ENCODE data around the gene PCDHB11. TPM values are rescaled to one million over a fixed set of nuclear protein-coding genes. Genes with fewer than 3 reads are reported as not detected.

Gene PCDHB11
- 0.03 to 0.08 TPM (median 0.06 TPM) in 5 replicates for total RNA-seq (2022; extraction: Qiagen RNA extraction)

DNA sequence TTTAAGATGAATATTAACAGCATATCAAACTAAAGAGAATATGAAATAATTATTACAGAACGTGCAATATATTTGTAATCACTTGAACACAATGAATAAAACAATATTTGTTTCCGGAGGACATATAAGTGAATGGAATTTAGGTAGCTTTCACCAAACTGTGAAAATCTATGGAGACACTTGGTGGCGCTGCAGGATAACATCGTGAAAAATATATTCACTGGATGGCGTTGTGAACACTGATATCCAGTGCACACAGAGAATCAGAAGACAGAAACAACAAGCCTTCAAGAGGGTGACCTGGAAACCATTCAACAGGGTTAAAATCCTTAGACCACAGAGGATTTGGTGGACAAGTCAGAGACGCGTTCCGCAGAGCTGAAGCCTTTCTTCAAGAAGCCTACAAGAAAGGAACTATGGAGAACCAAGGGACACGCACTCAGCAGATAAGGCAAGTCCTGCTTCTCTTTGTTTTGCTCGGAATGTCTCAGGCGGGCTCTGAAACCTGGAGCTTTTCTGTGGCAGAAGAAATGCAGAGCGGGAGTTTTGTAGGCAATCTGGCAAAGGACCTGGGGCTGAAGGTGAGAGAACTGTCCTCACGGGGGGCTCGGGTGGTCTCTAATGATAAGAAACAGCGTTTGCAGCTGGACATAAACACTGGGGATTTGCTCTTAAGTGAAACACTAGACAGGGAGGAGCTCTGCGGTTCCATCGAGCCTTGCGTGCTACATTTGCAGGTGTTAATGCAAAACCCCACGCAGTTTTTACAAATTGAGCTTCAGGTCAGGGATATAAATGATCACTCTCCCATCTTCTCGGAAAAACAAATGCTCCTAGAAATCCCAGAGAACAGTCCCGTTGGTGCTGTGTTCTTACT is at the start of gene PCDHB11:
Gene PCDHB11, plus strand, starts transcription at position 269 of the 877 bp plus-strand sequence. Its CDS starts 148 bp downstream, at position 417.

GRCh38 chr5:141149812-141150211 is 49.6 kb upstream of the PCDHB11 start, which contains the start of gene PCDHB6:
Gene PCDHB6 (plus strand): TSS chr5:141150057. CDS start chr5:141150258, 201 bp downstream.

GRCh38 chr5:141172381-141173204 is 26.8 kb upstream of the PCDHB11 start, which contains the start of gene PCDHB7:
Gene PCDHB7 (plus strand): TSS chr5:141172644. CDS start chr5:141172836, 192 bp downstream.

GRCh38 chr5:141177577-141178191 is 21.7 kb upstream of the PCDHB11 start, which contains the start of gene PCDHB8:
Gene PCDHB8 (plus strand): TSS chr5:141177790. CDS start chr5:141178035, 245 bp downstream.

DNA sequence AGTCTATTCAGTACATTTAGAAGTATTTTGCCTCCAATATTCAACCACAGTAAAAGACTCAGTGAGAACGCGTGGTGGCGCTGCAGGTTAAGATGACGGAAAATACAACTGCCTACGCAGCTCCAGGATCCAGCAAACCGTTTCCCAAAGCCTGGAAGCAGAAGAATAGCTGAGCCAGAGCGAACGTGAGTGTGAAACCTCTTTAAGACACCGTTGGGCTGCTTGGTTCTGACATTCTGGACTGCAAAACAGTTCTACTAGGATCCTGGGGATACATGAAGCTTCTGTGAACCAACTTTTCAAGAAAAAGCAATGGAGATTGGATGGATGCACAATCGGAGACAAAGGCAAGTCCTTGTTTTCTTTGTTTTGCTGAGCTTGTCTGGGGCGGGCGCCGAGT is 17.2 kb upstream of the PCDHB11 start, which contains the start of gene PCDHB16:
Gene PCDHB16, plus strand, starts transcription at position 140 of the 400 bp plus-strand sequence. Its CDS starts 173 bp downstream, at position 313.

GRCh38 chr5:141186897-141187512 is 12.4 kb upstream of the PCDHB11 start, which contains the start of gene PCDHB9:
Gene PCDHB9 (plus strand): TSS chr5:141187161. CDS start chr5:141187319, 158 bp downstream.

DNA sequence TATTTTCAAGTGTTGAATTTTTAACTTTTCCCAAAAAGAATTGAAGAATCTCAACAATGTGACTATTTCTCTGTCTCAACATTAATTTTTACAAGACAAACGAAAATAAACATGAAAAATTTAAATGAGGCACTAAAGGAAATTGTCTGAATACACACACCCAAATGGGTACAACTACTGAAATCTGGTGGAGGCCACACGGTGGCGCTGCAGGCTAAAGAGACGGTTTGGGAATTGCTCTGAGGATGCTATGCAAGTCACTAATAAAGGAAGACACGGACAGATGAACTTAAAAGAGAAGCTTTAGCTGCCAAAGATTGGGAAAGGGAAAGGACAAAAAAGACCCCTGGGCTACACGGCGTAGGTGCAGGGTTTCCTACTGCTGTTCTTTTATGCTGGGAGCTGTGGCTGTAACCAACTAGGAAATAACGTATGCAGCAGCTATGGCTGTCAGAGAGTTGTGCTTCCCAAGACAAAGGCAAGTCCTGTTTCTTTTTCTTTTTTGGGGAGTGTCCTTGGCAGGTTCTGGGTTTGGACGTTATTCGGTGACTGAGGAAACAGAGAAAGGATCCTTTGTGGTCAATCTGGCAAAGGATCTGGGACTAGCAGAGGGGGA is 7.2 kb upstream of the PCDHB11 start, which contains the start of gene PCDHB10:
Gene PCDHB10, plus strand, starts transcription at position 244 of the 616 bp plus-strand sequence. Its CDS starts 200 bp downstream, at position 444.

GRCh38 chr5:141208478-141208877 is 9.1 kb downstream of the PCDHB11 start, which contains the start of gene PCDHB12:
Gene PCDHB12 (plus strand): TSS chr5:141208719. CDS start chr5:141208908, 189 bp downstream.

DNA sequence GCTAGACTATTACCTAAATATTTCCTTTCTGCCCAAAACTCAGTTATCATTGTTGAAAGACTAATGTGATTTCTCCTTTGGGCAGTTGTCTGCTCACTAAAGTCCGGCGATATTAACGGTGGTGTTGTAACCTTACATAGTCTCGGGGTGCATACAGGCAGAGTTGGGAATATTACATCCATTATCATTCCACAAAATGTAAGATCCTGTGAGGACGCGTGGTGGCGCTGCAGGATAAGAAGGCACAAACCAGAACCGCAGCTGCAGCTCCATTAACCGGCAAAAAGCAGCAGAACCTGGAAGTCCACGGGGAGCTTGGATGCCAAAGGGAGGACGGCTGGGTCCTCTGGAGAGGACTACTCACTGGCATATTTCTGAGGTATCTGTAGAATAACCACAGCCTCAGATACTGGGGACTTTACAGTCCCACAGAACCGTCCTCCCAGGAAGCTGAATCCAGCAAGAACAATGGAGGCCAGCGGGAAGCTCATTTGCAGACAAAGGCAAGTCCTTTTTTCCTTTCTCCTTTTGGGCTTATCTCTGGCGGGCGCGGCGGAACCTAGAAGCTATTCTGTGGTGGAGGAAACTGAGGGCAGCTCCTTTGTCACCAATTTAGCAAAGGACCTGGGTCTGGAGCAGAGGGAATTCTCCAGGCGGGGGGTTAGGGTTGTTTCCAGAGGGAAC is 14.4 kb downstream of the PCDHB11 start, which contains the start of gene PCDHB13:
Gene PCDHB13, plus strand, starts transcription at position 264 of the 684 bp plus-strand sequence. Its CDS starts 205 bp downstream, at position 469.

GRCh38 chr5:141223112-141223783 is 23.8 kb downstream of the PCDHB11 start, which contains the start of gene PCDHB14:
Gene PCDHB14 (plus strand): TSS chr5:141223343. CDS start chr5:141223506, 163 bp downstream.

DNA sequence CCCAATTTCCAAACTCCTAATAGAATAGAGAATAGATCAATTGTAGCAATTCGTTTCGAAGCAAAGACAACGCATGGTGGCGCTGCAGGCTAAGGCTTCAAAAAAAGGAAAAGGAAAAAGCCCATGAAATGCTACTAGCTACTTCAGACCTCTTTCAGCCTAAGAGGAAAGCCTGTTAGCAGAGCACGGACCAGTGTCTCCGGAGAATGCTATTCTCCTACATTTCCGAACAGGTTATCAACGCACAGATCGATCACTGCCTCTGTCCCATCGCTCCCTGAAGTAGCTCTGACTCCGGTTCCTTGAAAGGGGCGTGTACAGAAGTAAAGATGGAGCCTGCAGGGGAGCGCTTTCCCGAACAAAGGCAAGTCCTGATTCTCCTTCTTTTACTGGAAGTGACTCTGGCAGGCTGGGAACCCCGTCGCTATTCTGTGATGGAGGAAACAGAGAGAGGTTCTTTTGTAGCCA is 45.9 kb downstream of the PCDHB11 start, which contains the start of gene PCDHB15:
Gene PCDHB15, plus strand, starts transcription at position 146 of the 468 bp plus-strand sequence. Its CDS starts 184 bp downstream, at position 330.

Other genes starting within 250 kb of the PCDHB11 start
- 3.3 to 4.9 TPM (median 3.7 TPM) in 5 replicates for gene PCDHAC2, start 233.2 kb upstream of the PCDHB11 start, total RNA-seq (2022; extraction: Qiagen RNA extraction)
- not detected in 5 replicates for gene PCDHB1, start 148.3 kb upstream of the PCDHB11 start, total RNA-seq (2022; extraction: Qiagen RNA extraction)
- gene PCDHB2, start 105.0 kb upstream of the PCDHB11 start, total RNA-seq (2022; extraction: Qiagen RNA extraction) = 3.1 to 3.9 TPM (median 3.4 TPM) in 5 replicates
- 0.03 to 0.07 TPM in 2 of 5 replicates, not detected in the others for gene PCDHB3, start 99.2 kb upstream of the PCDHB11 start, total RNA-seq (2022; extraction: Qiagen RNA extraction)
- gene PCDHB4, start 77.8 kb upstream of the PCDHB11 start, total RNA-seq (2022; extraction: Qiagen RNA extraction) = 0.06 to 0.10 TPM (median 0.07 TPM) in 3 of 5 replicates, not detected in the others
- 1.1 to 1.8 TPM (median 1.6 TPM) in 5 replicates for gene PCDHB5, start 64.4 kb upstream of the PCDHB11 start, total RNA-seq (2022; extraction: Qiagen RNA extraction)
- 0.84 to 1.1 TPM (median 1.0 TPM) in 5 replicates for gene PCDHB6, start 49.6 kb upstream of the PCDHB11 start, total RNA-seq (2022; extraction: Qiagen RNA extraction)
- gene PCDHB7, start 27.0 kb upstream of the PCDHB11 start, total RNA-seq (2022; extraction: Qiagen RNA extraction) = not detected in 5 replicates
- 0.13 to 0.36 TPM (median 0.30 TPM) in 5 replicates for gene PCDHB8, start 21.8 kb upstream of the PCDHB11 start, total RNA-seq (2022; extraction: Qiagen RNA extraction)
- gene PCDHB16, start 17.2 kb upstream of the PCDHB11 start, total RNA-seq (2022; extraction: Qiagen RNA extraction) = 0.05 to 0.08 TPM (median 0.05 TPM) in 4 of 5 replicates, not detected in the other
- 0.03 TPM in 1 of 5 replicates, not detected in the others for gene PCDHB9, start 12.5 kb upstream of the PCDHB11 start, total RNA-seq (2022; extraction: Qiagen RNA extraction)
- gene PCDHB10, start 7.3 kb upstream of the PCDHB11 start, total RNA-seq (2022; extraction: Qiagen RNA extraction) = 0.03 to 0.06 TPM (median 0.05 TPM) in 3 of 5 replicates, not detected in the others
- gene PCDHB12, start 9.1 kb downstream of the PCDHB11 start, total RNA-seq (2022; extraction: Qiagen RNA extraction) = 0.06 TPM in 1 of 5 replicates, not detected in the others
- 0.06 to 0.09 TPM (median 0.09 TPM) in 4 of 5 replicates, not detected in the other for gene PCDHB13, start 14.3 kb downstream of the PCDHB11 start, total RNA-seq (2022; extraction: Qiagen RNA extraction)
- gene PCDHB14, start 23.7 kb downstream of the PCDHB11 start, total RNA-seq (2022; extraction: Qiagen RNA extraction) = 0.06 to 0.10 TPM (median 0.08 TPM) in 5 replicates
- 0.03 to 0.14 TPM (median 0.06 TPM) in 5 replicates for gene PCDHB15, start 45.8 kb downstream of the PCDHB11 start, total RNA-seq (2022; extraction: Qiagen RNA extraction)
- not detected in 5 replicates for gene SLC25A2, start 104.4 kb downstream of the PCDHB11 start, total RNA-seq (2022; extraction: Qiagen RNA extraction)
- 60.4 to 85.3 TPM (median 69.6 TPM) in 5 replicates for gene TAF7, start 121.2 kb downstream of the PCDHB11 start, total RNA-seq (2022; extraction: Qiagen RNA extraction)
- 0.22 to 0.38 TPM (median 0.31 TPM) in 5 replicates for gene PCDHGA1, start 130.9 kb downstream of the PCDHB11 start, total RNA-seq (2022; extraction: Qiagen RNA extraction)
- 0.54 to 0.91 TPM (median 0.62 TPM) in 5 replicates for gene PCDHGA2, start 139.1 kb downstream of the PCDHB11 start, total RNA-seq (2022; extraction: Qiagen RNA extraction)
- not detected in 5 replicates for gene PCDHGA3, start 144.2 kb downstream of the PCDHB11 start, total RNA-seq (2022; extraction: Qiagen RNA extraction)
- 1.3 to 2.2 TPM (median 1.6 TPM) in 5 replicates for gene PCDHGB1, start 150.5 kb downstream of the PCDHB11 start, total RNA-seq (2022; extraction: Qiagen RNA extraction)
- 0.06 to 0.16 TPM (median 0.12 TPM) in 4 of 5 replicates, not detected in the other for gene PCDHGA4, start 155.4 kb downstream of the PCDHB11 start, total RNA-seq (2022; extraction: Qiagen RNA extraction)
- gene PCDHGB2, start 160.4 kb downstream of the PCDHB11 start, total RNA-seq (2022; extraction: Qiagen RNA extraction) = 0.05 to 0.13 TPM (median 0.11 TPM) in 4 of 5 replicates, not detected in the other
- gene PCDHGA5, start 164.5 kb downstream of the PCDHB11 start, total RNA-seq (2022; extraction: Qiagen RNA extraction) = 0.10 to 0.23 TPM (median 0.13 TPM) in 5 replicates
- gene PCDHGB3, start 170.6 kb downstream of the PCDHB11 start, total RNA-seq (2022; extraction: Qiagen RNA extraction) = 0.20 to 0.25 TPM (median 0.21 TPM) in 5 replicates
- 0.14 to 0.26 TPM (median 0.20 TPM) in 5 replicates for gene PCDHGA6, start 174.3 kb downstream of the PCDHB11 start, total RNA-seq (2022; extraction: Qiagen RNA extraction)
- 0.57 to 1.2 TPM (median 0.76 TPM) in 5 replicates for gene PCDHGA7, start 183.1 kb downstream of the PCDHB11 start, total RNA-seq (2022; extraction: Qiagen RNA extraction)
- 0.56 to 1.1 TPM (median 0.85 TPM) in 5 replicates for gene PCDHGB4, start 188.1 kb downstream of the PCDHB11 start, total RNA-seq (2022; extraction: Qiagen RNA extraction)
- gene PCDHGA8, start 193.0 kb downstream of the PCDHB11 start, total RNA-seq (2022; extraction: Qiagen RNA extraction) = 0.02 to 0.05 TPM (median 0.05 TPM) in 3 of 5 replicates, not detected in the others
- 2.0 to 2.6 TPM (median 2.3 TPM) in 5 replicates for gene PCDHGB5, start 198.3 kb downstream of the PCDHB11 start, total RNA-seq (2022; extraction: Qiagen RNA extraction)
- 0.05 to 0.07 TPM (median 0.07 TPM) in 4 of 5 replicates, not detected in the other for gene PCDHGA9, start 203.2 kb downstream of the PCDHB11 start, total RNA-seq (2022; extraction: Qiagen RNA extraction)
- gene PCDHGB6, start 208.4 kb downstream of the PCDHB11 start, total RNA-seq (2022; extraction: Qiagen RNA extraction) = 0.05 to 0.18 TPM (median 0.10 TPM) in 5 replicates
- 0.02 to 0.03 TPM (median 0.02 TPM) in 3 of 5 replicates, not detected in the others for gene PCDHGA10, start 213.4 kb downstream of the PCDHB11 start, total RNA-seq (2022; extraction: Qiagen RNA extraction)
- 0.02 to 0.08 TPM (median 0.07 TPM) in 5 replicates for gene PCDHGB7, start 218.1 kb downstream of the PCDHB11 start, total RNA-seq (2022; extraction: Qiagen RNA extraction)
- 0.02 to 0.06 TPM (median 0.02 TPM) in 3 of 5 replicates, not detected in the others for gene PCDHGA11, start 221.4 kb downstream of the PCDHB11 start, total RNA-seq (2022; extraction: Qiagen RNA extraction)
- 0.03 TPM in 2 of 5 replicates, not detected in the others for gene PCDHGA12, start 230.9 kb downstream of the PCDHB11 start, total RNA-seq (2022; extraction: Qiagen RNA extraction)